Liver (tissue), 9 donors: Measurements from ENCODE around the gene TET2. TPM values are rescaled to one million over a fixed set of nuclear protein-coding genes. Genes with fewer than 3 reads are reported as not detected.

Experiments used
- DNase-seq: peaks from one replicate; pipeline ENCODE4 v3.0.0-alpha.2; 2017; ENCODE audit warnings: low spot score
- H3K27ac ChIP-seq, 2 donors: one replicate each; pipeline ENCODE4 v1.7.0; 2013; ENCODE audit warnings: inconsistent platforms in 2 of 2, low read length in 2 of 2, control low read depth in 1 of 2, low read depth in 1 of 2, mild to moderate bottlenecking in 1 of 2
- H3K27me3 ChIP-seq, 4 donors: one replicate each; pipeline versions ENCODE4 v1.6.1 to v1.7.0; 2013; ENCODE audit warnings: low read length in 3 of 4, inconsistent platforms in 1 of 4, mild to moderate bottlenecking in 1 of 4, moderate library complexity in 1 of 4; ENCODE audit not compliant: control insufficient read depth in 4 of 4, insufficient read depth in 4 of 4
- H3K36me3 ChIP-seq, 4 donors: one replicate each; pipeline versions ENCODE4 v1.6.1 to v1.7.0; 2013; ENCODE audit warnings: low read length in 3 of 4, mild to moderate bottlenecking in 3 of 4, low read depth in 1 of 4, moderate library complexity in 1 of 4; ENCODE audit not compliant: control insufficient read depth in 4 of 4, insufficient read depth in 3 of 4
- H3K4me1 ChIP-seq, 4 donors: one replicate each; pipeline versions ENCODE4 v1.6.1 to v1.7.0; 2013; ENCODE audit warnings: low read length in 3 of 4, mild to moderate bottlenecking in 3 of 4, moderate library complexity in 1 of 4; ENCODE audit not compliant: control insufficient read depth in 4 of 4, insufficient read depth in 4 of 4
- H3K4me3 ChIP-seq, 3 donors: one replicate each; pipeline versions ENCODE4 v1.6.1 to v1.7.0; 2013; ENCODE audit warnings: low read length in 3 of 3, control low read depth in 1 of 3, low read depth in 1 of 3, mild to moderate bottlenecking in 1 of 3
- H3K9ac ChIP-seq, 2 donors: one replicate each; pipeline ENCODE4 v1.7.0; 2013; ENCODE audit warnings: low read length in 2 of 2, mild to moderate bottlenecking in 2 of 2, moderate library complexity in 2 of 2, control low read depth in 1 of 2, low read depth in 1 of 2
- H3K9me3 ChIP-seq, 4 donors: one replicate each; pipeline versions ENCODE4 v1.6.1 to v1.7.0; 2013; ENCODE audit warnings: low read length in 3 of 4; ENCODE audit not compliant: control insufficient read depth in 4 of 4
- EGR1 ChIP-seq, 2 donors: IDR thresholded peaks; 2 replicates each; pipeline ENCODE4 v1.6.1; 2016 to 2018; ENCODE audit warnings: antibody characterized with exemption in 2 of 2, low read depth in 2 of 2
- FOXA1 ChIP-seq: IDR thresholded peaks from 2 replicates; pipeline ENCODE4 v1.6.1; 2016; ENCODE audit warnings: antibody characterized with exemption
- FOXA2 ChIP-seq: IDR thresholded peaks from 2 replicates; pipeline ENCODE4 v1.6.1; 2016; ENCODE audit warnings: antibody characterized with exemption
- GABPA ChIP-seq, 2 donors: IDR thresholded peaks in 1 of 2; conservative IDR thresholded peaks in 1 of 2; 2 replicates each; pipeline ENCODE4 v1.6.1; 2016; ENCODE audit warnings: antibody characterized with exemption in 2 of 2, mild to moderate bottlenecking in 1 of 2, moderate library complexity in 1 of 2
- HNF4A ChIP-seq, 2 donors: conservative IDR thresholded peaks; 2 replicates each; pipeline ENCODE4 v1.6.1; 2016; ENCODE audit warnings: antibody characterized with exemption in 2 of 2, mild to moderate bottlenecking in 2 of 2
- JUND ChIP-seq, 2 donors: IDR thresholded peaks; 2 replicates each; pipeline ENCODE4 v1.6.1; 2016; ENCODE audit warnings: antibody characterized with exemption in 2 of 2
- NR2F2 ChIP-seq: IDR thresholded peaks from 2 replicates; pipeline ENCODE4 v1.6.1; 2016; ENCODE audit warnings: antibody characterized with exemption
- RXRA ChIP-seq, 2 donors: IDR thresholded peaks; 2 replicates each; pipeline ENCODE4 v1.6.1; 2017 to 2018; ENCODE audit warnings: antibody characterized with exemption in 2 of 2, mild to moderate bottlenecking in 1 of 2
- TAF1 ChIP-seq: conservative IDR thresholded peaks from 2 replicates; pipeline ENCODE4 v1.6.1; 2016; ENCODE audit warnings: antibody characterized with exemption, mild to moderate bottlenecking
- YY1 ChIP-seq: IDR thresholded peaks from 2 replicates; pipeline ENCODE4 v1.6.1; 2016; ENCODE audit warnings: antibody characterized with exemption, mild to moderate bottlenecking
- WGBS: extraction: QIAGEN DNeasy Blood & Tissue Kit; methylation state at CpG from one replicate; pipeline ENCODE4 v1.1.7; 2013; 5-methylcytosine and 5-hydroxymethylcytosine counted together
- polyA plus RNA-seq, 2 donors: library from polyadenylated mRNA; stranded (reverse) in 1 of 2; unstranded in 1 of 2; fragments of 200-250 nt in 1 of 2; fragments of >200 nt in 1 of 2; fragmentation: Nextera tagmentation in 1 of 2; extraction: Ambion mirVana in 1 of 2; gene quantifications; one replicate each; pipeline versions ENCODE4 v1.2.1 to v1.2.3, GENCODE V29; 2013 to 2015
- total RNA-seq, 2 donors: library from RNA; depleted of rRNA; stranded (reverse); fragments of >200 nt; gene quantifications; one replicate each; pipeline ENCODE4 v1.2.3, GENCODE V29; 2014
- TF ChIP-seq, protein P1 (sequence below): IDR thresholded peaks from 2 replicates; pipeline ENCODE4 v1.6.1; 2016; ENCODE audit warnings: antibody characterized with exemption
- TF ChIP-seq, protein P2 (sequence below): IDR thresholded peaks from 2 replicates; pipeline ENCODE4 v1.6.1; 2016; ENCODE audit warnings: antibody characterized with exemption
- TF ChIP-seq, protein P3 (sequence below): IDR thresholded peaks from 2 replicates; pipeline ENCODE4 v1.6.1; 2016; ENCODE audit warnings: antibody characterized with exemption, mild to moderate bottlenecking
- TF ChIP-seq, protein P4 (sequence below): fragments of 150-350 bp; IDR thresholded peaks from 2 replicates; pipeline ENCODE4 v1.5.1; 2017; ENCODE audit warnings: improper control_type of control experiment, low read depth, low read length; ENCODE audit not compliant: missing input control
- TF ChIP-seq, protein P5 (sequence below): IDR thresholded peaks from 2 replicates; pipeline ENCODE4 v1.6.1; 2016; ENCODE audit warnings: antibody characterized with exemption
- donor health status: healthy.
- donor health status: healthy.
- donor health status: healthy.
- donor health status: healthy.
- donor health status: healthy.

Gene TET2
- total and polyA plus RNA-seq, 4 donors = 0.88 to 8.4 (median 5.5) TPM

DNA sequence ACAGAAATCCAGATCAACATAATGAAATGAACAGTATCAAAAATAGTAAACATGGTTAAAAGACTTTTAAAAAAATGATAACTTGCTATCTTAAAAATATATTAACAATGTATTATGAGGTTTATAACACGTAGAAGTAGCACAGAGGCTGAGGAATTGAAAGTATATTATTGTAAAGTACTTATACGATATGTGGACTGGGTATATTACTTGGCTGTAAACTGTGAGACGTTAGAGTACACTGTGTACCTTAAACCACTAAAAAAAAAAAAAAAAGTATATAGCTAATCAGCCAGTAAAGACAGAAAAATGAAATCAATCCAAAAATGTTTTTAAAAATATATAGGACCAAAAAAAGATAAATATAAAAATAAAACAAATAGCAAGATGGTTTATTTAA, 120.6 kb downstream of the TET2 start:
- TF ChIP-seq, protein P1, sequence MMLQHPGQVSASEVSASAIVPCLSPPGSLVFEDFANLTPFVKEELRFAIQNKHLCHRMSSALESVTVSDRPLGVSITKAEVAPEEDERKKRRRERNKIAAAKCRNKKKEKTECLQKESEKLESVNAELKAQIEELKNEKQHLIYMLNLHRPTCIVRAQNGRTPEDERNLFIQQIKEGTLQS = no peak
- TF ChIP-seq, protein P2, sequence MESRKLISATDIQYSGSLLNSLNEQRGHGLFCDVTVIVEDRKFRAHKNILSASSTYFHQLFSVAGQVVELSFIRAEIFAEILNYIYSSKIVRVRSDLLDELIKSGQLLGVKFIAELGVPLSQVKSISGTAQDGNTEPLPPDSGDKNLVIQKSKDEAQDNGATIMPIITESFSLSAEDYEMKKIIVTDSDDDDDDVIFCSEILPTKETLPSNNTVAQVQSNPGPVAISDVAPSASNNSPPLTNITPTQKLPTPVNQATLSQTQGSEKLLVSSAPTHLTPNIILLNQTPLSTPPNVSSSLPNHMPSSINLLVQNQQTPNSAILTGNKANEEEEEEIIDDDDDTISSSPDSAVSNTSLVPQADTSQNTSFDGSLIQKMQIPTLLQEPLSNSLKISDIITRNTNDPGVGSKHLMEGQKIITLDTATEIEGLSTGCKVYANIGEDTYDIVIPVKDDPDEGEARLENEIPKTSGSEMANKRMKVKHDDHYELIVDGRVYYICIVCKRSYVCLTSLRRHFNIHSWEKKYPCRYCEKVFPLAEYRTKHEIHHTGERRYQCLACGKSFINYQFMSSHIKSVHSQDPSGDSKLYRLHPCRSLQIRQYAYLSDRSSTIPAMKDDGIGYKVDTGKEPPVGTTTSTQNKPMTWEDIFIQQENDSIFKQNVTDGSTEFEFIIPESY = no peak
- TF ChIP-seq HNF4A (conservative IDR thresholded peaks at IDR 0.05) (no peak), YY1 (no peak), RXRA (IDR thresholded peaks at IDR 0.05) (no peak), FOXA2 (no peak), TAF1 (no peak), JUND (IDR thresholded peaks at IDR 0.05) (no peak), FOXA1 (no peak), NR2F2 (no peak), EGR1 (IDR thresholded peaks at IDR 0.05; ENCODE audit: low read depth in 2 of 2) (no peak), GABPA (IDR thresholded peaks at IDR 0.05 in 1 of 2, conservative IDR thresholded peaks at IDR 0.05 in 1 of 2) (no peak)
- TF ChIP-seq, protein P3, sequence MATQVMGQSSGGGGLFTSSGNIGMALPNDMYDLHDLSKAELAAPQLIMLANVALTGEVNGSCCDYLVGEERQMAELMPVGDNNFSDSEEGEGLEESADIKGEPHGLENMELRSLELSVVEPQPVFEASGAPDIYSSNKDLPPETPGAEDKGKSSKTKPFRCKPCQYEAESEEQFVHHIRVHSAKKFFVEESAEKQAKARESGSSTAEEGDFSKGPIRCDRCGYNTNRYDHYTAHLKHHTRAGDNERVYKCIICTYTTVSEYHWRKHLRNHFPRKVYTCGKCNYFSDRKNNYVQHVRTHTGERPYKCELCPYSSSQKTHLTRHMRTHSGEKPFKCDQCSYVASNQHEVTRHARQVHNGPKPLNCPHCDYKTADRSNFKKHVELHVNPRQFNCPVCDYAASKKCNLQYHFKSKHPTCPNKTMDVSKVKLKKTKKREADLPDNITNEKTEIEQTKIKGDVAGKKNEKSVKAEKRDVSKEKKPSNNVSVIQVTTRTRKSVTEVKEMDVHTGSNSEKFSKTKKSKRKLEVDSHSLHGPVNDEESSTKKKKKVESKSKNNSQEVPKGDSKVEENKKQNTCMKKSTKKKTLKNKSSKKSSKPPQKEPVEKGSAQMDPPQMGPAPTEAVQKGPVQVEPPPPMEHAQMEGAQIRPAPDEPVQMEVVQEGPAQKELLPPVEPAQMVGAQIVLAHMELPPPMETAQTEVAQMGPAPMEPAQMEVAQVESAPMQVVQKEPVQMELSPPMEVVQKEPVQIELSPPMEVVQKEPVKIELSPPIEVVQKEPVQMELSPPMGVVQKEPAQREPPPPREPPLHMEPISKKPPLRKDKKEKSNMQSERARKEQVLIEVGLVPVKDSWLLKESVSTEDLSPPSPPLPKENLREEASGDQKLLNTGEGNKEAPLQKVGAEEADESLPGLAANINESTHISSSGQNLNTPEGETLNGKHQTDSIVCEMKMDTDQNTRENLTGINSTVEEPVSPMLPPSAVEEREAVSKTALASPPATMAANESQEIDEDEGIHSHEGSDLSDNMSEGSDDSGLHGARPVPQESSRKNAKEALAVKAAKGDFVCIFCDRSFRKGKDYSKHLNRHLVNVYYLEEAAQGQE = no peak
- TF ChIP-seq, protein P4, sequence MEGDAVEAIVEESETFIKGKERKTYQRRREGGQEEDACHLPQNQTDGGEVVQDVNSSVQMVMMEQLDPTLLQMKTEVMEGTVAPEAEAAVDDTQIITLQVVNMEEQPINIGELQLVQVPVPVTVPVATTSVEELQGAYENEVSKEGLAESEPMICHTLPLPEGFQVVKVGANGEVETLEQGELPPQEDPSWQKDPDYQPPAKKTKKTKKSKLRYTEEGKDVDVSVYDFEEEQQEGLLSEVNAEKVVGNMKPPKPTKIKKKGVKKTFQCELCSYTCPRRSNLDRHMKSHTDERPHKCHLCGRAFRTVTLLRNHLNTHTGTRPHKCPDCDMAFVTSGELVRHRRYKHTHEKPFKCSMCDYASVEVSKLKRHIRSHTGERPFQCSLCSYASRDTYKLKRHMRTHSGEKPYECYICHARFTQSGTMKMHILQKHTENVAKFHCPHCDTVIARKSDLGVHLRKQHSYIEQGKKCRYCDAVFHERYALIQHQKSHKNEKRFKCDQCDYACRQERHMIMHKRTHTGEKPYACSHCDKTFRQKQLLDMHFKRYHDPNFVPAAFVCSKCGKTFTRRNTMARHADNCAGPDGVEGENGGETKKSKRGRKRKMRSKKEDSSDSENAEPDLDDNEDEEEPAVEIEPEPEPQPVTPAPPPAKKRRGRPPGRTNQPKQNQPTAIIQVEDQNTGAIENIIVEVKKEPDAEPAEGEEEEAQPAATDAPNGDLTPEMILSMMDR = no peak
- TF ChIP-seq, protein P5, sequence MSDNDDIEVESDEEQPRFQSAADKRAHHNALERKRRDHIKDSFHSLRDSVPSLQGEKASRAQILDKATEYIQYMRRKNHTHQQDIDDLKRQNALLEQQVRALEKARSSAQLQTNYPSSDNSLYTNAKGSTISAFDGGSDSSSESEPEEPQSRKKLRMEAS = no peak
- no peak overlapping the region for H3K4me3 ChIP-seq
- H3K36me3 ChIP-seq = peaks cover 3 to 21% (median 14%) of the 10 kb centered on the region in 4 donors
- DNase-seq = no peak
- no peaks in the 10 kb centered on the region for H3K4me1 ChIP-seq
- H3K9me3 ChIP-seq = no peaks in the 10 kb centered on the region
- no peak overlapping the region for H3K27ac ChIP-seq
- H3K9ac ChIP-seq = no peak overlapping the region
- WGBS = 91% methylated on average over 3 of the region's 3 CpGs
- no peaks in the 10 kb centered on the region for H3K27me3 ChIP-seq

DNA sequence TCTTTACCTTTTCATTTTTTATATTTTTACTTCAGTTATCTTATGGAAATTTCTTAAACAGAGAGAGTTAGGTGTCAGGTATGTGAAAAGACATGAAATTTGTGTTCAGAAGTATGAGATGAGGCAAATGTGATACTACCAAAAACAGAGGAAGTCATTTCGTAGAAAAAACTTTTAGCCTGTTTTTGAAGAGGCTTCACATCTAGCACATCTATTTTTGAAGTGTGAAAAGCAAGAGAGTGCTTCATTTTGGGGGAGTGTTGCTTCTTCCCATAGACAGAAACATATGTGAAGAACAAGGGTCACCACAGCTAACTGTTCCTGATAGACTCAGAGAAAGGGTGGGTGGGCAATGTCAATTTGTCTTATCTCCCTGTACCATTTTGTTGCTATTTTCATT, 125.3 kb downstream of the TET2 start:
- no peak for DNase-seq
- H3K27me3 ChIP-seq = no peaks in the 10 kb centered on the region
- H3K9ac ChIP-seq = no peak overlapping the region
- peaks cover 8 to 49% (median 45%) of the 10 kb centered on the region in 4 donors for H3K36me3 ChIP-seq
- no peaks in the 10 kb centered on the region for H3K4me1 ChIP-seq
- H3K9me3 ChIP-seq = no peaks in the 10 kb centered on the region
- H3K27ac ChIP-seq = no peak overlapping the region
- WGBS = 97% methylated on average over 1 of the region's 1 CpG
- H3K4me3 ChIP-seq = no peak overlapping the region
- TF ChIP-seq EGR1 (IDR thresholded peaks at IDR 0.05; ENCODE audit: low read depth in 2 of 2) = no peak
- TF ChIP-seq, protein P3 = no peak
- no peak for TF ChIP-seq NR2F2
- TF ChIP-seq TAF1 = no peak
